AML-193 (cell line): ENCODE data around the gene SEMA3A.

Experiments
- DNase-seq, 2 experiments: peaks; one replicate each; lab custom pipeline; 2025; lab: John Stamatoyannopoulos, UW

Gene SEMA3A

DNA sequence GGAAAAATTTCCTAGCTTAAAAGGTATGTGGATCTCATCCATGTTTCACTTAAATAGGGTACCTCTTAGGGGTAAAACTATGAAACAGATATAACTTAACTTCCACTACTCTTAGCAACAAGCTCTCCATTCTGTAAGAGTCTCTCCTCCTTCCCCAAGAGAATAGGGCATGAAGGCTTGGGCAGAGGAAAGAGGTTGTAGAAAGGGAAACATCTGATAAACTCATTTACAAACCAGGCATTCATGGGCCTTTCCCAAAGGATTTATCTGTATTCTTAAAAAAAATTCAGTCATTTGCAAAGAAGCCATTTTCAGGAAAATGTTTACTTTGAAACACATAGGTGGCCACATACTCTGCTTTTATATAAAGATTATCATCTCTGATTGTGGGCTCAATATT lies 82.7 kb downstream of the SEMA3A start:
- DNase-seq = no peak

DNA sequence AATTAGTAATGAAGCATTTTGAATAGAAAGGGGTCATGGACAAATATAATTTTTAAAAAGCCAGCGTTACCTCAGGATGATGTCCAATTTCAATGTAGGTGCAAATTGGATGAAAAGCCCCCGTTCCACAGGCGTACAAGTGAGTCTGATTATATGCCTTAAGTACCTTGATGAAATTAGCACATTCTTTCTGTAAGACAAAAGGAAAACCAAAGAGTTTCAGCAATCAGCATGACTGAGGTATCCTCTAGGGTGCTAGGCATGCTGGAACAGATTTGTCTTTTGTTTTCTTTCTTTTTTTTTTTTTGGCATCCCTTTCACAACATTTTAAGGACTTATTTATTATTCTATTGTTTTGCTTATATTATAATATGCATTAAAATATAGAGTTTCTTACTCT lies 84.2 kb downstream of the SEMA3A start:
- DNase-seq = no peak

DNA sequence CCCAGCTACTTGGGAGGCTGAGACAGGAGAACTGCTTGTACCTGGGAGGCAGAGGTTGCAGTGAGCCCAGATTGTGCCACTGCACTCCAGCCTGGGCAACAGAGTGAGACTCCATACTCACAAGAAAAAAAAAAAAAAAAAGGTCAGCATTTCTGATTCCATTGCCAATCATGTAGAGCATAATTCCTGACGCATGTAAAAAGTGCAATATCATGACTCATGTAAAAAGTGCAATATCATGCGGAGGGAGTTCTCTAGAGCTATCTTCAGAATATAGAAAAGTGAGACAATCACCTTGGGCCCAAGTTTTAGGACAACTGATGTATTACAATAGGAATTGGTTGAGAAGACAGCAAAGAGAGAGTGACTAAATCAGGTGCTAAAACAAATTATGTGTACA lies 85.8 kb downstream of the SEMA3A start:
- no peak for DNase-seq

DNA sequence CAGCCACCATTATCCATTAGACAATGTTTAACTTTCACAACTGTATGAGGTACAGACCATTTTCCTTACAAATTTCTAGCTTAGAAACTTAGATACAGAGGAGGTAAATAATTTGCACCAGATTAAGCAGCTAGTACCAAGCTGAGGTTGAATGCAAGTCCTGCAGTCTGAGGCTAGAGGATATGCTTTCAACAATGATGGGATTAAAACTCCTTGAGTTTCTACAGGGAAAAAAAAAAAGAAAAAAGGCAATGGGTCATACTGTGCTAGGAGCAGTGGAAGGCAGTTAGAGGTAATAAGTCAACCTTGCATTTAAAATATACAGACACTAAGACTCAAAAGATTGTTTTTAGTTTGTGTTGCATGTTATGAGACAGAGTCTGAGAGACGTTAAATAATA lies 86.5 kb downstream of the SEMA3A start:
- no peak for DNase-seq

DNA sequence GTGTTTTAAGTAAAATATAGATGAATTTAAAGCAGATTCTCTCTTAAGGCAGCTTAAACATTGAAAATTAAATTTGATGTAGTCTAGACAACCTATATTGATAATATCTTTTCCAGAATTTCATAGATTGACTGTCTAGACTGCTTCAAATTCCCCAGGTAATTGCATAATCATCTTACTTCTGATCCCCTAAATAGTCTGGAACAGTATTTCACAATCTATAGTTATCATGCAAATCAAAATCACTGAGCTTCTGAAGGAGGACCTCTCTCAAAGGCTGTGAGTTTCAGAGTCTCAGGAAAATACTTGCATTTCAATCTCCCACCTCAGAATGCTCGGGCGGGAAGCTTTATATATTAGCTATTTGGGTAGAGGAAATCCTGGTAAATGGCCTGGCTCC lies 87.3 kb downstream of the SEMA3A start:
- no peak for DNase-seq

DNA sequence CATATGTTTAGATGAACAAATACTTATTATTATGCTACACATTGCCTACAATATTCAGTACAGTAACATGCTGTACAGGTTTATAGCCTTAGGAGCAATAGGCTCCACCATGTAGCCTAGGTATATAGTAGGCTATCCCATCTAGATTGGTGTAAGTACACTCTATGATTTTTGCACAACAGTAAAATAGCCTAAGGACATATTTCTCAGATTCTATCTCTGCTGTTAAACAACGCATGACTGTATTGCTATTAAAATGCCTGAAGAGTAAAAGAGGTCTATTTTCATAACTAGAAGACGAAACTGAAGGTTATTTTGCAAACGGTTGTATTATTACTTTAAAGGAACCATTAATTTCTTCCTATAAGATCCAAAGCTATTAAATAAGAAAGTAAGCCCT lies 88.3 kb downstream of the SEMA3A start:
- no peak for DNase-seq

DNA sequence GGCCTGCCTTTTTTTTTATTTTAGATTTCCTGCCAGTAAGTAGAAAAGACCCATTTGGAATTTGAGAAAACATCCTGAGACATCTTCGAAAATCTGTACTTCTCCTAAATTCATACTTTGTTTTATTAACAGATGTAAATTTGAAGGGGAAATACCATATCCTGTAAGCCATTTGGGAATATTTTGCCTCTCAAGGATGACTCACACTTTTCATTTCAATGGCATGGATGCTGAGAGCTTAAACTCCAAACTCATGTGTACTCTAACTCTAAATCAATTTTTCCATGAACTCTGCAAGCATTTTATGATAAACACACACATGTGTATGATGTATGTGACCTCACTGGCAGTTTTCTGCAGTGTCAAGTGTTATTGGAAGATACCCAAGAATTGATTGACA lies 89.0 kb downstream of the SEMA3A start:
- DNase-seq = no peak

DNA sequence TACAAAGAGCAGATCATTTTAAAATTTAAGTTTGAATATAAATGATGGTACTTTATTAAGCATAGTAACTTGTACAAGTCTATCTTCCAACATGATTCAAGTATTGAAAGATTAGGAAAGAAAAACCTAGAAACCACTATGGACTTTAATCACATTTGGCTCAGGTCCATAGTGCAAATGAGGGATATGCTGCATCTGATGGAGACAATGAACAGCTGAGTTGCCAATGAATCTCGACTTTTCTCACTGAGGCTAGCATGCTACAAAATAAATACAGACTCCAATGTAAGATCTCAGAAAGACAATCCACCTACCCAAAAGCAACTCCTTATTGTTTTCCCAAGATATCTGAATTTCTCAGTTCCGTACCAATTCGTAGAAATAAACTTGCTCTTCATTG lies 89.8 kb downstream of the SEMA3A start:
- no peak for DNase-seq

DNA sequence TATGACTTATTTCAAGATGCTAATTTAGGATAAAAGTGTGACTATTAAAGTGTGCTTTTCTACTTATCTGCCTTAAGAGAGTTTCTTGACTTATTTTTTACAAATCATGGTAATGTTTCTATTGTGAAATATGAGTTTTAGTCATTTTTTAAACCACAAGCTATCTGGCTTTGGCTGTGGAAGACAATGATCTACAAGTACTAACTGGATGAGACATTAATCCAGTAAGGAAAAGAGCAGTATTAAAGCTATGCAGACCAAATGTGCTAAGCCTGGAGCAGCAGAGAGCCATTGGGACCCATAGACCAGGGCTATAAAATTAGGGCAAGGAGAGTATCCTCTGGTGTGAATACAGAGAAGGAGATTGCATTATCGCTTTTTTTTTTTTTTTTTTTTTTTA lies 92.4 kb downstream of the SEMA3A start:
- no peak for DNase-seq

DNA sequence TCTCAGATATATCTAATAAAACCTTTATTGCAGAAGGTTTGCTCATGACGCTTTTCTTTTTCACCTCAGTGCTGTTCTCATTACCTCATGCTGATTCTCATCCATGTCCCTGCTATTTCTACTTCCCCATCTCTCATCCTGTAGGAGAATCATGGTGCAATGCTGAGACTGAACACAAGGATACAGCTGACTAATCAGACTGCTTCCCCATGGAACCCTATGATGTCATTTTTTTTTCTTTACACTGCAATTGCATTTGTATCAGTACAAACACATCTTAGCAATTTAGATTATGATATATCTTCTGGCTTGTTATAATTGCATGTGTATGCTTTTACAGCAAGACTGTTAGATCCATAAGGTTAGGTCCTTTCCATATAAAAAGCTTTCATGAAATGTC lies 93.7 kb downstream of the SEMA3A start:
- no peak for DNase-seq

DNA sequence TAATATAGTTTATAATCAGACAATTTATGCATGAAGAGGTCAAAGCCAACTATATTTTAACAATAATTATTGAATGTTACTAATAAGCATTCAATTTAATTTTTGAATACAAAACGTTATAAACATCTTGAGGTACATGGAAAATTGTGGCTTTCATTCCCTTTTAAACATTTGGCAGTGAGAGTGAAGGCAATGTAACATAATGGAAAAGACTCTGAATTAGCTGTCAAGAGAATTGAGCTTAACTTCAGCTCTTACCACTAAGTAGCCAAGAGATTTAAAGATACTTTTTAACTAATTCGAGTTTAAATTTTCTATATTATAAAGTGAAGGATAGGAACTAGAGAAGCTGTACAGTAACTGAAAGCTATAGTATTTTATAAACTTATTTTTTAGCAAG lies 98.6 kb downstream of the SEMA3A start:
- DNase-seq = no peak

DNA sequence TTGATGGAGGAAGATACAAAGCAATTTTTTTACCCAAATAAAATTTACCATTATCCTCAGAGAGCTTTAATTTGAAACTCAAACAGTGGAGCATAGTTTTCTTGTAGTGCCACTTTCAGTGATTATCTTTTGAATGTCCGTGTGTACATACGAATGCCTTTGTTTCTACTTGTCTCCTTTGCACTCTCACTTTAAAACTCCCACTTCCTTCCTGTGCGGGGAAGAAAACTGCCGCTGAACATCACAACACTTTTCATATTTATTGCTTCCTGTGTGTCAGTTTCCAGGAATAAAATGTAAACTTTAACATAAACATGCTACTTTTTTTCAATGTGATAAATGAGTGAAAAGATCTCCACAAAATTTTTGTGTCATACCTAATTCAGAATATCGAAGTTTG lies 102.4 kb downstream of the SEMA3A start:
- DNase-seq = peak in 1 of 2 experiments; percentile 7

DNA sequence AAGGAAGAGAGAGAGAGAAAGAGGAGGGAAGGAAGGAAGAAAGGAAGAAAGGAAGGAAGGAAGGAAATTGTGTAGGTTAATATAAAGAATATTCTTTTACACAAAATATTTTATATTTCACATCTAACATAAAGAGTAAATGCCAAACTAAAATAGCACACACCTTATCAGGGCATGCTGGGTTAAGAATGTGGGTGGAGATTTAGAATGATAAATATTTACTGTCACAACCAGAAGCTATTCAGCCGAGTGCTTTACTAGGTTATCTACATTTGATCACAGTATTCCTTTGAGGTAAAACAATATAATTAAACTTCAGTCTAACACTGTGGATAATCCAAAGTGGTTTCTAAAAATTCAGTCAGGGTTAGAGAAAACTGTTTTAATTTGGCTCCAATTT lies 103.3 kb downstream of the SEMA3A start:
- no peak for DNase-seq

DNA sequence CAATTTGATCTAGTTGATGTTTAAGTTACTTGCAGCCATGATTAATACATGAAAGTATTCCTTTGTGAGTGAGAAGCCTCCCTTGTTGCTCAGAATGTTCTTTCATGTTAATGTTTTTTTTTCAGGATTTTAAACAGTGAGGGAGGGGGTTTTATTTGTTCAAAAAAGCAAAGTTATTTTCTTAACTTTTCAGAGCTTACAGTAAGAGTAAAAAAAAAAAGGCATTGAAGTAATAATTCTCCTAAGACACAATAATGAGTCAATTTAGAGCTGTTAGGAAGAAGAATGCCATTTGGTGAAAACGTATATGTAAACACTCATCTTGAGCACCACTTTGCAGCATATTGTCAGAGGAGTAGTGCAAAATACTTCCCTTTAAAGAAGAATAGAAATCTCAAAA lies 105.8 kb downstream of the SEMA3A start:
- DNase-seq = no peak

DNA sequence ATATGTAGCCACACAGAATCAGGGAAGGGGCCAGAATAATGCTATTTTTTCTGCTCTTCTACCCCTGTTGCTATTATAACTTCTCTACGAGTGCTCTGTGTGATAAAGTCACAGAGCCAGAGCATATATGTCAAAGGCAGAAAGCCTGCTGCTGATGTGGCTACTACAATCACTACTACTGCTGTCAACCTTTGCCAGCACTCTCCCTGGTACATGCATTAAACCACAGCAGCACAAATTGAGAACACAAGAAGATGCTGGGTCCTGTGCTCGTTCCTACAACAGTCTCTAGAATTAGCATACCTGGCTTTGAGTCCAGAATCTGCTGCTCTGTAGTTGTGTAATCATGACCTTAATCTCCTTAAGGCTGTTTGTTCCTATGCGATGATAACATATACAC lies 108.6 kb downstream of the SEMA3A start:
- no peak for DNase-seq

DNA sequence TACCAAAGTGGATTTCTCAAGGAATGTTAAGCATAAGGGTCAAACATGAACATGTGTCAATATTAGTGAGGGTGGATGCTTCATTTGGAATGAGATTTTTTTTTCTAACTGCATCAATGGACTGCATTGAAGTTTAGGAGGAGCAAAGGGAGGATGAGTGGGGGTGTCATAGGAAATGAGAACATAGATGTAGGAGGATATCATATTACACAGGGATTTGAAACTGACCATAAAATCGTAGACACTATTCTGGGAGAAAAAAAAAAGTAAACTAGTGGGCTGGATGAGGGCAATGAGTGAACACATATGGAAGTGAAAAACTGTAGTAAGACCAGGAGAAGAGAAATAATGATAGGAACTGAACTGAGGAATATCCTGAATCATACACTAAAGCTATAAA lies 109.4 kb downstream of the SEMA3A start:
- no peak for DNase-seq

DNA sequence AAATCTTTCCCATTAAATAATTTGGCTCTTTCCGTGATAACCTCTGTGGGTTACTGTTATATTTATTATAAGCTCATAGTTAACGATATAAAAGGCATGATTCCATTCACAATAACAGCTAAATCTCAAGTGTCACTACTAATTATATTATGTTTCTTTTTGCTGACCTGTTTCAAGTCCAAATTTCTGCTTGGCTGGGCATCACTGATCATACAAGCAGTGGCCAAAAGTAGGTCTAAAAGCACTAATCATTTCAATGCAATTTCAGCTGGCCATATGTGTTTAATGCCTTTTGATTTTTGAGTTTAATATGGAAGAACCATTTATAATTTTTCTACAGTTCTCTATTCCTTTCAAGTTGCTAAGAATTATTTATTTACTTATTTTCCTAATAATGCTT lies 110.7 kb downstream of the SEMA3A start:
- no peak for DNase-seq

DNA sequence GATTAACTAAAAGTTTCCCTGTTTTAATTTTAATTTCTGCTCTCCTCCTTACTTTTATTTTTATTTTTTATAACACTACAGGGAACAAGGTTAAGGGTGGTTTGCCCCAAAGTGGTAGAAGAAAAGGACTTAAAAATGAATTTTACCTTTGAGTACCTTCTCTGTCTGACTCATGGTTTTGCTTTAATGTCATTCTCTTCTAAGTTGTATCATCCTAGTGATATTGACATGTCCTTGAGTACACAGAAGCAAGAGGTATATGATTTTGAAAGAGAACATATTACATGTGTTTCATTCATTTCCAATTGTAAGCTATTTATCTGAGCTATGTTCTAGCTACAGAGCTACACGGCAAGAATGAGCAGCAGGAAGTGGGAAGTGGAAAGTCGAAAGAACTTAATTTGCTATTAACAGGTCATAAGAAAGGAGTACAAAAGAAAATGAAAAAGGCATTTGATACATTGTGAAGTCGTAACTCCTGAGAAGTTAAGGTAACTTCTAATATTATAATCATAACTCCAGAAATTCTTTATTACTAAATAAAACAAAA lies 112.5 kb downstream of the SEMA3A start:
- DNase-seq = no peak

DNA sequence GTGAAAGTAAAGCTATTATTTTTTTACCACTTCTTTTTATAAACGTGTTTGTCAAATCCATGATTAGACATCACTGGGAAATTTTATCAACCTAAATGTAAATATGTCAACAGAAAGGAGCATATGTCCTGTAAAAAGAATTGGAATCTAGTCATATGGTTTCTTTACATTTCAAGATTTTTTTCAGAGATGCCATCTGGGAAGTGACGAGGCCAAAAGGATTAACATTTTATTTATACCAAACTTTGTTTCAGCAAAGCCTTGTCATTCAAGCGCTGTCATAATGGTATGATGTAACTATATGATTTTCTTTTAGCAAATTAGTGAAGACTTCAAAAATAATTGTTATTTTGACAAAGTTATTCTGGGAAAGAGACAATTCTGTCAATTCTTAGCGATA lies 117.3 kb downstream of the SEMA3A start:
- no peak for DNase-seq

DNA sequence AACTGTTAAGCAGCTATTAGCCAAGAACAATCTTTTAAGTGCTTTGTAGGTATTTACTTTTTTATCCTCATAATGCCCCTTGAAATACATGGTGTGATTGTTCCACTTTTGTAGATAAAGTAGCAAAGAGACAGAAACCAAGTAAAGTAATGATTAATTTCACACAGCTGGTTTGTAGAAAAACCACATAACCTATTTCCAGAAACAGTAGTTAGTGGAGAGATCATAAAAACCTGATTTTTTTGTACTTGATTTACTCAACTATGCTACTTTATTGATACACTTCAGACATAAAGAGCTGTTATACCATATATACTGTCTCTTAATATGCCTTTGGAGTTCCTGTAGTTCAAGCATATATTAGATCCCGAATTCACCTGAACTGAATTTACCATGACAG lies 118.4 kb downstream of the SEMA3A start:
- no peak for DNase-seq

DNA sequence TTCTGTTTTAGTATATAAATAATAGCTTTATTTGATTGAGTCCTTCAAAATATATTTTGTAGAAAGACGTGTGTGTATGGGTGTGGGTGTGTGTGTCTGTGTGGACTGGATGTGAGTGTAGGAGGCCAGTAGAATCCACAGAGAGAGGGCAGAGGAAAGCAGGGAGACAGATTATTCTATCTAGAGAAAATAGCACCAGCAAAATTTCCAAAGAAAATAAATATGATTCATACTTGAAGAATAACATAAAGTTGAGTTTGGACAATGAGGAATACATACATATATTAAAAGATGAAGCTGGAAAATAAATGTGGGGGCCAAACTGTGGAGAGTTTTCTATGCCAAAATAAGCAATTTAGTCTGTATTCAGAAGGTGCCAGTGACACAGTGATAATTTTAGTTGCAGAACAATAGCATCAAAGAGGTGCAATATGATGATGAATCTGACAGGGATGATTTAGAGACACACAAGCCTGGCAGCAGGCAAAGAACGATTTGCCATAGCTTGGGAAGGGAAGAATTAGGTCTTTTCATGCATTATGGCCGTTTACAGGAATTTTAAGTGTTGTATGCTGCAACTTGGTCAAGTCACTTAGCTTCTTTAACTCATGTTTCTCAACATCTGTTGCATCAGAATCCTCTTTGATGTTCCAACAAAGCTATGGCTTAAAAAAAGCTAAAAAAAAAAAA lies 121.3 kb downstream of the SEMA3A start:
- peak; percentile 7 to 53 for DNase-seq

DNA sequence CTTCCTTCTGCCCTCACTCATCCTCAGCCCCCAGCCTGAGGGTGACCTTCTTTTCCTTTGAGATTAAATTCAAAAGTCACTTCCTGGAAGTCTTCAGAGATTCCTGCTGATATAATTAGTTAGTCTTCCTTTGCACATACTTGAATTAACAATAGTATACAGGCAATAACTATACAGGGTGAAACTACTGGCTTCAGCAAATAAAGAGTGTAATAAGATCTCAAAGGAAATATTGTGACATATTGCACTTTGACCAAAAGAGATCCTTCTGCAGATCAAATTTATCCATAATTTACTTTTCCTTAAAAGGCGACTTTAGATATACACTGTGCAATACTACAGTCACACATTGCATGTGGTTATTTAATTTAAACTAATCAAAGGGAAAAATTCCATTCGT lies 123.8 kb downstream of the SEMA3A start:
- DNase-seq = no peak

DNA sequence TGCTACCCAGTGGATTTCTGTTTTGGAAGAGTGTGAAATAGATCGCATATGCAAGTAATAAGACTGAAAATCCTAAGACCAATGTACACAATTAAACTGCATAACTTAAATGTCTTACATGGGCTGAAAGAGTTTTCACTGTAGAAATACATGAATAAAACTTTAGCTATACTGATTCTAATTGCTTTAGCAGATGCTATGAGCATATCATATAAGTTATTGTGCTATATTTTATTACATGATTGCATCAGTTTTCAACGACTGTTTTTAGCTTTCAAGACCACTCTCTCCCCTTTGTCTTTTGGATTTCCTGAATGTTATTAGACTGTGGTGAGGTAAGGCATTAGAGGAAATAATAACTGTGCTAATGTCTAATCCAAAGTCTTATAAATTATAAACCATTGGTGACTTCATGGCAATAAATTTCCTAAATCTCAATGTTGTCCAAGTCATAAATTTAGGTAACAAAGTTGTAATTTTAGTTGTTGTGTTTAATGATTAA lies 124.5 kb downstream of the SEMA3A start:
- DNase-seq = no peak

DNA sequence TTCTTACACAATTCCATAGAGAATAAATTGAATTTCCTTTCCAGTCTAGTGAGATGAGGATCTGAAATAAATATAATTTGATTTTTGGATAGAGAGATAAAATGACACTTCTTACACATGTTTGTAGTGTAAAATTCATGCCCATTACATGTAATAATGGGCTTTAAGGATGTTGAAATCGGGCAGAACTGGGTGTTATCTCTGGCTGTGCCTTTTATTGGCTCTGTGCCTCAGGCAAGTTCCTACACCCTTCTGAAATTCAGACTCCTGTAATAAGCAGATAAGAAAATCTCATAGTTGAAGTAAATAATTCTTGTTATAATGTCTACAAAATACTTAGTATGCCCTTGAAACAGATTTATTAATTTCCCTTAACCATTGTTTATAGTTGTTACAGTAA lies 125.6 kb downstream of the SEMA3A start:
- no peak for DNase-seq
